Measurements from ENCODE around the gene IQGAP2. TPM values are rescaled to one million over a fixed set of nuclear protein-coding genes. Genes with fewer than 3 reads are reported as not detected.

IQGAP2 gene
- total and polyA plus RNA-seq, 2 donors from 2014 or later, result 23.2 to 35.8 TPM

- H3K36me3 ChIP-seq (ENCODE audit: control insufficient read depth in 2 of 3, insufficient read depth in 3 of 3, low read length in 3 of 3), result no peaks in the 10 kb centered on the region
- H3K4me3 ChIP-seq (ENCODE audit: low read length in 3 of 3), result peak overlapping the region; percentile 53 to 78 (median 70)
- peak overlapping the region in 2 of 3 donors; percentile 13 to 17 for H3K9ac ChIP-seq (ENCODE audit: low read length in 3 of 3)
- no peak for TF ChIP-seq CTCF (IDR thresholded peaks at IDR 0.05; ENCODE audit: borderline replicate concordance, extremely low read depth, insufficient read depth)
- no peak for DNase-seq
- no peaks in the 10 kb centered on the region for H3K9me3 ChIP-seq (ENCODE audit: control insufficient read depth in 2 of 3, insufficient read depth in 1 of 3, low read length in 3 of 3)
- peaks cover 0 to 5% (median 0%) of the 10 kb centered on the region in 3 donors for H3K4me1 ChIP-seq (ENCODE audit: control insufficient read depth in 2 of 3, insufficient read depth in 2 of 3, low read depth in 1 of 3, low read length in 3 of 3)
- intact Hi-C loops (cut with DNase I), result no loop called here
- no peak for FAIRE-seq
- H3K27ac ChIP-seq (ENCODE audit: low read depth in 2 of 2, low read length in 2 of 2), result peak overlapping the region in 1 of 2 donors; percentile 87
- H3K27me3 ChIP-seq (ENCODE audit: control insufficient read depth, insufficient read depth, low read length), result no peaks in the 10 kb centered on the region
Observed at GRCh38 chr5:76401801-76402250, 1.3 kb upstream of the IQGAP2 start.

- intact Hi-C loops (cut with DNase I), result no loop called here
- H3K4me1 ChIP-seq (ENCODE audit: control insufficient read depth in 2 of 3, insufficient read depth in 2 of 3, low read depth in 1 of 3, low read length in 3 of 3), result peaks cover 0 to 5% (median 0%) of the 10 kb centered on the region in 3 donors
- H3K4me3 ChIP-seq (ENCODE audit: low read length in 3 of 3), result peak overlapping the region; percentile 70 to 78 (median 75)
- no peaks in the 10 kb centered on the region for H3K27me3 ChIP-seq (ENCODE audit: control insufficient read depth, insufficient read depth, low read length)
- no peaks in the 10 kb centered on the region for H3K9me3 ChIP-seq (ENCODE audit: control insufficient read depth in 2 of 3, insufficient read depth in 1 of 3, low read length in 3 of 3)
- TF ChIP-seq CTCF (IDR thresholded peaks at IDR 0.05; ENCODE audit: borderline replicate concordance, extremely low read depth, insufficient read depth), result no peak
- DNase-seq (peak; percentile 73 to 85 (median 77)), FAIRE-seq (no peak)
- H3K36me3 ChIP-seq (ENCODE audit: control insufficient read depth in 2 of 3, insufficient read depth in 3 of 3, low read length in 3 of 3), result no peaks in the 10 kb centered on the region
- H3K27ac ChIP-seq (ENCODE audit: low read depth in 2 of 2, low read length in 2 of 2), result peak overlapping the region; percentile 32 to 87
- peak overlapping the region; percentile 19 to 54 (median 49) for H3K9ac ChIP-seq (ENCODE audit: low read length in 3 of 3)
Observed at GRCh38 chr5:76402251-76402885, 717 bp upstream of the IQGAP2 start.

- peak overlapping the region; percentile 39 to 78 (median 61) for H3K4me3 ChIP-seq (ENCODE audit: low read length in 3 of 3)
- H3K27ac ChIP-seq (ENCODE audit: low read depth in 2 of 2, low read length in 2 of 2), result peak overlapping the region; percentile 86 to 87
- H3K36me3 ChIP-seq (ENCODE audit: control insufficient read depth in 2 of 3, insufficient read depth in 3 of 3, low read length in 3 of 3), result no peaks in the 10 kb centered on the region
- DNase-seq, result peak; percentile 80 to 85 (median 80)
- peak overlapping the region in 2 of 3 donors; percentile 41 to 65 for H3K9ac ChIP-seq (ENCODE audit: low read length in 3 of 3)
- intact Hi-C loops (cut with DNase I), result no loop called here
- no peak for FAIRE-seq
- TF ChIP-seq CTCF (IDR thresholded peaks at IDR 0.05; ENCODE audit: borderline replicate concordance, extremely low read depth, insufficient read depth), result peak; percentile 31
- H3K27me3 ChIP-seq (ENCODE audit: control insufficient read depth, insufficient read depth, low read length), result no peaks in the 10 kb centered on the region
- peaks cover 0 to 5% (median 0%) of the 10 kb centered on the region in 3 donors for H3K4me1 ChIP-seq (ENCODE audit: control insufficient read depth in 2 of 3, insufficient read depth in 2 of 3, low read depth in 1 of 3, low read length in 3 of 3)
- H3K9me3 ChIP-seq (ENCODE audit: control insufficient read depth in 2 of 3, insufficient read depth in 1 of 3, low read length in 3 of 3), result no peaks in the 10 kb centered on the region
Observed at GRCh38 chr5:76403766-76404222, 709 bp downstream of the IQGAP2 start.

All from kidney (tissue), 14 donors.